GM19238 (cell line): ENCODE results near the gene ORMDL3.
"Not testable (repeated sequence)": the region's sequence is repeated elsewhere in the genome, so short reads cannot be mapped to it uniquely, and the experiment has no call there.

Source experiments
- DNase-seq: peaks from one replicate; pipeline ENCODE4 v3.0.0; 2011; ENCODE audit warnings: low spot score; ENCODE audit not compliant: insufficient read length

ORMDL3 gene

DNA sequence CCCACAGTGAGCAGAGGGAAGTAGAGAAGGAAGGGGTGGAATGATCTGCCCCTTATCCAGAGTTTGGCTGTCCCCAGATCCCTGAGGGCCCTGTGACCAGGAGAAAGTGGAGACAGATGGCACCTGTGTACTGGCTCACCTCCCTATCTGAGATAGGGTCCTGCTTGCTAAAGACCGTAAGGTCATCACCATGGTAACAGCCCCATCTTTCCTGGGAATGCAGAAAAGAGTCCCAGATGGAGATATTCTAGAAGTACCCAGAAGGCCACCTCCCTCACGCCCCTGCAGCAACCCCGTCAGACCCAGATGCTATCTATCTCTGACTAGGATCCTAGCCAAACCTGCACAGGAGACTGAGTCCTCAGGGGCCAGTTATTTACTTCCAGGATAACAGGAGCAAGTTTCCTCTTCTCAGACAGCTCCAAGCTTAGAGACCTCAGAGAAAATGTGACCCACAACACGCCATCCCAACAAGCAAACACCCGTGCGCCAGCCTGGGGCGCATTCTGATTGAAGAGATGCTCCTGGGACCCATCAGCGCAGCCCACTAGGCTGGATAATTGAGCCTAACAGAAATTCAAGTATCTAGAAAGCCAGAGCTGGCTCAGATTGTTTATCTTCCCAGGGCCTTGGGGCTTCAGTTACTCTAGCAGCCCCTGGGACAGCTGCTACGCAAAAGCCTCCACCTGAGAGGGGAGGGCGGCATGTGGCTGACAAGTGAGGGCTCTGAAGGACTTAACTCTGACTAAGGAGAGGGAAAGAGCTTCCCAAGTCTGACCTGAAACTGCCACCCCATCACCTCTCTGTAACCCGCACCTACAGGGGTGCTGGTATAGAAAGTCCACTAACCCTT lies 1.9 kb downstream of the ORMDL3 start:
- DNase-seq: no peak

DNA sequence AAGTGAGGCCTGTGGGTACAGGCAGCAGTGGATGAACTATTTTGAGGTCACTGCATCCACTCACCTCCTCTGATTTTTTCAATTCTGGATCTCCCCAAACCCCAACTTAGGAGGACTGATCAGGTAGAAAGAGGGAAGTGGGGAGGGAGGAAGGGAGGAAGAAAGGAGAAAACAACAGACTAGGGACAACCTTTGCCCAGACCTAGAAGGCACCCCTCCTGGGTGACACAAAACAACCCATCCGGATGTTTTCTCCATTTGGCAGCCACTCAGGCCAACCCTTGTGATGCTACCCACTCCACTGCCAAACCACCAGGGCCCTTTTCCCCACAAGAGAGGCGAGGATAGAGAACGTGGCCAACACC lies 2.7 kb downstream of the ORMDL3 start:
- DNase-seq: no peak

DNA sequence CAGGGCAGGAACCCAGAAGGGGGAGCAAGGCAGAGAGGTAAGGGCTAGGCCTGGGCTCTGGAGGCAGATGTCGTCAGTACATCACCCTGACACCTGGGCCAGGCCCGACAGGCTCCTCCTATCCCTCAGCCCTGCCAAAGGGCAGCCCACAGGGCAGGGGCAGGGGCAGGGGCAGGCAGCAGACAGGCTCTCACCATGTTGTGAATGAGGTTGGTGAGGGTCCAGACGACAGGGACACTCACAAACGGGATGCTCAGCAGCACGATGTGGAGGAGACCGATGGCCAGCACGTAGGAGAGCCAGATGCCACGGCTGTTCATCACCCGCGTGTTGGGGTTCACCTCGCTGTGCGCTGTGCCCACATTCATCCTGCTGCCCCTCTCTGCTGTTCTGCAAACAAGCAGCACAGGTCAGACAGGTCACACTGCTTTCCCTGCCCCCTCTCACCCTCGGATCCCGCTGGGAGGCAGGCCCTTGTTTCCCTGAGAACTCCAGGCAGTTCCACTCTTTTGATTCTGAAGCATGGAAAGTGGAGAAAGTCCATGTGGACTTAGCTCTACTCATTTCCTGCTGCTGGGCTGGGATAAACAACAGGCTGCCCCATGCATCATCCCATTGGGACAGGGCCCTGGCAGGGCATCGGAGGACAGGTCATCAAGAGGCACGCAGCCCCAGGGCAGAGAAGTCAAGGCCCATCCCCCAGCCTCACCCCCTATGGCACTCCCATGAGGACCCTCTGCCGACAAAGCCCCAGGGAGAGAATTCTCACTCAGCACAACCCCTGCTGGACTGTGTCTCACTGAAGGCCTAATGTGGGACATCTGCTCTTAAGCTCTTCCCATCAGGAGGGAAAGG lies 3.3 kb downstream of the ORMDL3 start:
- DNase-seq: no peak

DNA sequence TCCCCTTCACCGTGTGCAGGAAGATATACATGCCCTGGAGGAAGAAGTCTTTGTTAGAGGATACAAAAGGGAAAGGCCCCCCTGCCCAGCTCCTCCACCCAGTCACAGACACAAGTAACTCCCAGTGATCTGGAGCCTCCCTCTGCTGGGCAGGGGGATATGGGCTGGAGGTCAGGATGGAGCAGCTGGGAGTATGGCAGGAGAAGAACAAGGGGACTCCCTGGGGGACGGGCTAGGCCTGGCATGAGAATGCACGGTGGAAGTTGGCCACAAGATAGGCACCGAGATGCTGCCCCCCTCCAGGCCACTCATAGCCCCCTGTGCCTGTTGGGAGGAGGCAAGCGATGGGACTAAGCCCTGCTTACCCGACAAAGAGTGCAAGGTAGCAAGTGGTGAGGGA lies 4.2 kb downstream of the ORMDL3 start:
- DNase-seq: no peak

DNA sequence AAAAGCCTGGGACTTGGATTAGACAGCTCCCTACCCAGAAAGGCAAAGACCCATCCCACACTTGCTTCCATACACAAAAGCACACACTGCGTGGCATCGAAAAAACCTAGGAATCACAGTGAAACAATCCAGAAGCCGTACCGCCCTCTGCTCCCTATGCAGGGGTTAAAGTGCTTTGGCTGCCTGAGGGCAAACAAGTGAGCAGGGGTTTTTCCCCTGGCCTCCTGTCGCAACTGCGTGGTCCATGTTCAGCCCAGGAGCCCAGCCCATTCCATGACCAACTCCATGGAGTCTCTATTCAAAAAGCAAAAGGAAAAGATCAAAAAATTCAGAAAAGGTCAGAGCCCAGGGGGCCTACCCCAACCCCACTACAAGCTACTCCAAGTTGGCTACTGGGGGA lies 5.4 kb downstream of the ORMDL3 start:
- no peak for DNase-seq

DNA sequence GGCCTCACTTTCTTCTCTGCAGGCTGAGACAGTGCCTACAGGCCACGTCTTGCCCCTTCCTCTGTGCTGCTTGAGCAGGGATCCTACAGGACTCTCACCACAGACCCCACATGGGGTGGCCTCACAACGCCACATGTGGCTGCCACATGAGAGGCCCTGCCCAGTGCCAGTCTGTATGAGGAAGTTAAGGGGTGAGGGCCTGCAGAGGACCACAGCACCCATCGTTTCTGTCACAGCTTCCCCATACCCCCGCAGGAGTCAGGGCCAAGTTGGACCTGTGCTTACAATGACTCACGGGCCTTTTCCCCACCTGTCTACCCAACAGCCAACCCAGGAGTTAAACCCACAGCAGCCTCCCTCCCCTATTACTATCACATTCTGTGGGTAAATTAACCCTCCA lies 6.1 kb downstream of the ORMDL3 start:
- no peak for DNase-seq

DNA sequence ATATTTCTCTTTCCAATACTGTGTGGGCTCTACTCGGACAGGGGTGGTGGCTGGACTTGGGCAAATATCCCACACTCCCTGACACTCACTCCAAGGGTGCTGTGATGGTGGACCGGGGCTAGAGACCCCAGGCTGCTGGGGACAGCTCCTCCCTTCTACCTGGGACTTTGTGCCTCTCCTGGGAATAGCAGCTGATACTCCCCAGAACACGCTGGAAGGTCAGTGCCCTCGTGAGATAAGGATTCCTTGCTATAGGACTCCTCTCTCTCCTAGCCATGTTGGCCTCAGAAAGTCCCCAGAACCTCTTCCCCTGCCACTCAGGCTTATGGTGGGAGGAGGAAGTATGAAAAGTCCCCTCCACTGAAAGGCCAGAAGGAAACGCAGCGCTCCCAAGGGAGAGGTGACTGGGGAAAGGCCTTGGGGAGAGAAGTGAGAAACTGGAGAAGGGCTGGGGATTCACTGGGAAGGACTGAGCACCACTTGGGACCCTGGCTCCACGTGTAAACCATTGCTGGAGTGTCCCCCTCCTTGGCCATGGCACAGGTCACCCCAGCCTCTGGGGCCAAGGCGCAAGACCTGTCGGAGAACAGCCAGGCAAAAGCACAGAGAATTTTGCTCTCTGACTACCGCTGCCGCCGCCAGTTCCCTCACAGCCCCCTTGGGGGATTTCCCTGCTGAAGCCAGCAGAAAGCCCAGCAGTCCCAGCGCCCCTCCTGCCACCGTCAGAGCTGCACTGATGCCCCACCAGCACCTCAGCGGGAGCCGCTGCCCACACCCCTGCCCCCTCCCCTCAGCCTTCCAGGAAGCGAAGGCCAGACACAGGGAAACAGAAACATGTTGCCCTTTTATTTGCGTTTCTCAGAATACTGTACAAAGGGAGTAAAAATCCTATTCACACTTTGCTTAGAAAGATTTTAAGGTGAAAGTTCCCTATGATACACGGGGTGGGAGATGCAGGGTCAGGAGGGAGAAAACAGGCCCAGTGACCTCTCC lies 6.9 kb downstream of the ORMDL3 start:
- DNase-seq: no peak

DNA sequence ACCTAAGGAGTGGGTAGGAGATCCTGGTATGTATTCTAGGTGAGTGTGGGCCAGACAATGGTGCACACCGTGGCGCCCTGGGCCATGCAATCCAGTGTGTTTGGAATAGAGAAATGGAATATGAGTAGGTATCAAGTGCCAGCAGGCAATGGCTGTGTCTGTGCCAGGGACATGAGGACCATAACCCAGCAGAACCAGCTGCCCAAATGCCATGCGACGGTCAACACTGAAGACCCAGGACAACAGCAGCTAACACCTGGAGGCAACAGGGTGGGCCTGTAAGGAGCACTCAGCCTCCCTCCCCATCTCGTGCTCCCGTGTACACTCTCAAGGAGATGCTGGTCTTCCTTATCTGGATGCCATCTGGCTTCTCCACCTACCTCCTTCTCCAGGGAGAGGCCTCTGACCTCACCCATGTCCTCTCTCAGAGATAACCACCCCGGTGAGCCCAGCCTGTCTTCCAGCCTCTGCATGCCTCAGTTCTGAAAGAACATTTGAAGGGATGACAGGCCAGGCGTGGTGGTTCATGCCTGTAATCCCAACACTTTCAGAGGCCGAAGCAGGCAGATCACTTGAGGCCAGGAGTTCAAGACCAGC lies 8.2 kb downstream of the ORMDL3 start:
- no peak for DNase-seq

DNA sequence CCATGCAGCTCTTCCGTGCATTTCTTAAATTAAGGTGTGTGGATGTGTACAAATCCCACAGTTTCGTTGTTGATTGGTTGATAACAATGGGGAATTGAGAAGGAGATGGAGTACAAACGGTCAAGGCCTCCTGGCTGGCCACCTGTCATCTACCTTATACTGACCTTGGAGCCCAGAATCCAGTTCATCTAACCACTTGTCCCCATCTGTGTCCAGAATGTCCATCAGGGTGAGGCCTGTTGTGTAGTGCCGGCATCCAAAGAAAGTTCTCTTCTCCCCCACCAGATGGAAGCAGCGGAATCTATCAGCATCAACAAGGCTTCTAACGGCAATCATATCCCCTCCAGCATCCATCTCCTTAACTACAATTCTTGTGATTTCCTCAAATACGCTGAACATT lies 10.5 kb downstream of the ORMDL3 start:
- no peak for DNase-seq

DNA sequence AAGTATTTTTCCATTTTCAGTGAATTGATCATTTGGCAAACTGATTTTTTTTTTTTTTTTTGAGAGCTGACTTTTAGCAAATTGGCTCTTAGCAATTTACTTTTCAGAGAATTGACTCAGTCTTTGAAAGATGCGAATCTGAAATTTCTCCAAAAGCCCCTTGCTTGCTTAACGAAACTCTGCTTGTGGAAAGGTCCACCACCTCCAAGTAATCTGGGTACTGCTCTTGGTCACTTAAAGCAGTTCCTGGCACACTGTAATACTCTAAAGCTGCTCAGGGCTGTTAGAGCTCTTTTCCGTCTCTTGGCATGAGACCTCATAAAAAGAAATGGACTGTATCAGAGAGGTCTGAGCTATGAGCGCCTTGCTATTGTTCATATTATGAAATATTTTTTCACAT lies 11.8 kb downstream of the ORMDL3 start:
- no peak for DNase-seq

DNA sequence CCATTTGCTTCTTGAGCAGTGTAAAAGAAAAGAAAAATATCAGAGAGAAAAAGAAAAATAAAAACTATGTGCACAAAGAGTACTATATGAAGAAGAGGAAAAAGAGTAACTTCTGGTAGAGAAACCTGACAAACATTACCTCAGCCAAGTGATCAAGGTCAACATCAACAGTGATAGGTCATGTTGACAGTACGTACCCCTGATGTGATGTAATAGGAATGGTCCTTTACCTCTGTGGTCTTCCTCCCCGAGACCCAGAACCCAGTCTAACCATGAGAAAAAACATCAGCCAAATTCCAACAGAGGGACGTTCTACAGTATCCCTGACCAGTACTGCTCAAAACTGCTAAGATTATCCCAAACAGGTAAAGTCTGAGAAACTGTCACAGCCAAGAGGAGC lies 13.4 kb downstream of the ORMDL3 start:
- DNase-seq: no peak

DNA sequence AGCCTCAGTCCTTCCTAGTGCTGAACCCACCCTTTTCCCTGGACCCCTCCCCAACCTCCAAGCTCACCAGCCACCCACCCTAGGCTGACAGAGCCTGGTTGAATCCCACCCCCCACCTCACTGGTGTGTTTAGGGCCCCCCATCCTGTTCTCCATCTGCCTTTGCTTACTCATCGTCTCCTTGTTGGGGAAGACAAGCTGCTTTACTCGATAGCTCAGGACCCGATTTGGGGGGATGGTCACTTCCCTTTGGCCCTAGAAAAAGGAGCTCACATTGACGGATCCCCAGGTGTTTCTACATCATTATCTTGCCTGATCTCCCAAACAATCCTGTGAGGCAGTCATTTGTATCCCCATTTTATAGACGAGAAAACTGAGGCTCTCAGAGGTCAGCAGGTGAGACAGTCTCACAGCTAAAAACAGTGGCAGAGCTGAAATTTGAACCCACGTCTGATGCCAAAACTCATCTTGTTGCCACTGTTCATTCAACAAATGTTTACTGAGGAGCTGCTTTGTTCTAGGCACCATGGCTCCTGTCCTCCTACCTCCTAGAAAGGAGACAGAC lies 18.5 kb downstream of the ORMDL3 start:
- no peak for DNase-seq

DNA sequence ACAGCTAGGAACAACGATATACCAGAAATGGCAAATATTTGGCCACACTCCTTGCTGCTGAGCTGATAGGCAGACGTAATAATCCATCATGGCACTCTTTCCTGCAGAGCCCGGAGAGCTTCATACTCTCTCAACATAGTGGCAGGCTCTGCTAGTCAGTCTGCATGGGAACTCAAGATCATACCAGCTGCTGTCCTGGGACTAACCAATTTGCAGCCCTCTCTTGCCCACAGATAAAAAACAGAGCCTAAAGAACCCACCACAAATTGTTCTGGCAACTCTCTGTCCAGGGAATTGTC lies 22.5 kb downstream of the ORMDL3 start:
- DNase-seq: no peak

DNA sequence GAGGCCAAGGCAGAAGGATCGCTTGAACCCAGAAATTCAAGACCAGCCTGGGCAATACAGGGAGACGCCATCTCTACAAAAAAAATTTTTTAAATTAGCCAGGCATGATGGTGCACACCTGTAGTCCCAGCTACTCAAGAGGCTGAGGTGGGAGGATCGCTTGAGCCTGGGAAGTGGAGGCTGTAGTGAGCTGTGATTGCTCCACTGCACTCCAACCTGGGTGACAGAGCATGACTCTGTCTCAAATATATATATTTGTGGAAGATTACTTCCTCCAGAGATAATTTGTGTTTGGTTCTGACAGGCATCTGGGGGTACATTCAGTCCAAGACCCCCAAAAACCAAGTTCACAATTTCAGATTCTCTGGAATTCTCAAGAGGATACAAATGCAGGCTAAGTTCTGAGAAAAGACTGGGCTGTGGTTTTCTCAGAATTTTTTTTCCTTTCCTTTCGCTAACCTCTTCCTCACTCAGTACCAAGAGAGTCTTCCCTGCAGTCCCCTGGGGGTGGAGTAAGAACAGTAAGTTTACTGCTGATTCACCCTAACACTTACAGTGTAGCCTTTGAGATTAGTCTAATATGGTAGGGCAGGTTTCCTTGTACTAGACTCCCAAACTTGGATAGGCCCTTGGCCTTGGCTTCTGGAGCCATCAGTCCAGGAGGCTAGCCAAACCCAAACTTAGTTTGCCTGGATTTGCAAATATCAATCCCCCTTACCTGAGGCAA lies 24.1 kb downstream of the ORMDL3 start:
- DNase-seq: no peak

DNA sequence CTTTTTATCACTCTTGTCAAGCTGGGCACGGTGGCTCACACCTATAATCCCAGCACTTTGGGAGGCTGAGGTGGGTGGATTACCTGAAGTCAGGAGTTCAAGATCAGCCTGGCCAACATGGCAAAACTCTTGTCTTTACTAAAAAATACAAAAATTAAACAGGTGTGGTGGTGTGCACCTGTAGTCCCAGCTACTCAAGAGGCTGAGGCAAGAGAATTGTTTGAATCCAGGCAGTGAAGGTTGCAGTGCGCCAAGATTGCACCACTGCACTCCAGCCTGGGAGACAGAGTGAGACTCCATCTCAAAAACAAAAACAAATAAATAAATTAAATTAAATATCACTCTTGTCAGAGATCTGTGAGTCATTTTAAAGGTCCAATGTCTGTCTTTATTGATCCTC lies 25.4 kb downstream of the ORMDL3 start:
- DNase-seq: not testable (repeated sequence)

DNA sequence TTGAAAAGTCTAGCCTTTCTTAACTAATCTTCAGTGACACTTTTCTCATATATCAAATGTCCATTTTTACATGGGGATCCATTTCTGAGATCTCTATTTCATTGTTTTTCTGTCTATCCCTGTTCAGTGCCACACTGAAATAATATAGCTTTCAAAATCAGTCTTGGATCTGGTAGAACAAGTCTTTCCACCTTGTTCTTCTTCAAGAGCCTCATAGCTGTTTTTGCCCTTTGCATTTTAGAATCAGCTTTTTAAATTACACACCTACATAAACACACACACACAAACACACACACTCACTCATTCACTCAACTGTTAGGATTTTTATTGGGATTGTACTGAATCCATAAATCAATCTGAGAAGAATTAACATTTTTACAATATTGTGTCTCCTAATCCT lies 28.2 kb downstream of the ORMDL3 start:
- DNase-seq: no peak

DNA sequence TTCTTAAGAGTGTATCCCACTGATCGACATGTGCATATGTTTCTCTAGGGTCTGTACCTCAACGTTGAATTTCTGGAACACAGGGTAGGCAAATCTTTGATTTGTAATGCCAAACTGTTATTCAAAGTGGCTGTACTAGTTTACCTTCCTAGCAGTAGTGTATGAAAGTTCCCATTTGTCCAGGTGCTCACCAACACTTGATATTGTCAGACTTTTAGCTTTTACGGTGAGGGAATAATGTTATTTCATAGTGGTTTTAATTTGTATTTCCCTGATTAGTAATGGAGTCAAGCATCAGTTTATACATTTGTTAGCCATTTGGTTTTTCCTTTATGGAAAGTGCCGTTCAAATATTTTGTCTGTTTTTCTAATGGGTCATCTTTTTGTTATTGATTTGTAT lies 29.3 kb downstream of the ORMDL3 start:
- no peak for DNase-seq

DNA sequence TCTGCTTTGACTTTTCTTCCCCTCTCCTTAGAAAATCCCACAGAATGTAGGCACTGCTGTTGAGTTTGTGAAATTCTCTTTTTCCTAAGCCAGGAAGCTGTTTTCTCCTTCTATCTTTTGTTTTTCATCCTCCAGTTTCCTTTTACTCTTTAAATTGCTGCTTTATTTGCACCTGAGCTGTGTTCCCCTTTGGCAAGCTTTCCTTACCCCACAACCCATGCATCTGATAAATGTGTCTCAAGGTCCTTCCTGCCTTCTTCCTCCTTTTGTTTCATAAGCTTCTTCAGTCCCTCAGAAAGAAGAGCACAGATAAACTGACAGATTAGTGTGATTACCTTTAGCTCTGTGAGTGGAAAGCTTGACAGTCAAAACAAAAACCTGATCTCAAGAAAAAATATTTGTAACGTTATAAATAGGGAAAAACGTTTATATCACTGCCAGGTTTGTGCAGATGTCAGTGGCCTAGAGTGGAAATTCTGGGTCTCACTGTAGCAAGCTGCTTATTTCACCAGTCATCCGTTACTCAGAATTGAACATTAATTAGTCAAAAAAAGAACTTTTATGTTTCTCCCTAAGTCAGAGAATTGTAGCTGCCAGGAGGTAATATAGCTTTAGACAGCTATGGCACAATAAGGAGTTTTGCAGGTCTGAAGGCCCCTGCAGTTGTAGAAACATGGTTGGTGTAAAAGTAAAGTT lies 32.6 kb downstream of the ORMDL3 start:
- no peak for DNase-seq

DNA sequence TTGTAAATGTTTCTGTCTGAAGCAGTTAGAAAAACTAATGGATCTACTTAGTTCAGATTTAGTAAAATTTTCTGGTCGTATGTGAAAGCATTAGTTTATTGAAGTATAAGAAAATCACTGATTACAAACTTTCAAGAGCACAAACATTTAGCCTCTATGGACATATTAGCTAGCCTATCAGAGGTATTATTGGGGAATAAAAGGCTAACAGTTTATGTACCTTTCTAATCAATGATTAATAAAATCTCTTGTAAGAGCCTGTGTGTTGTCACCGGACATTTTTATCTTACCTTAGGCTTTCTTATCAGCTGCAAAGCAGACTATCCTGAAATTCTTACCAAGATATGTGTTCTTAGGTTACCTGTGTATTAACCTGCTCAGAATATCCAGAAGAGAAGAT lies 38.2 kb downstream of the ORMDL3 start:
- DNase-seq: no peak

DNA sequence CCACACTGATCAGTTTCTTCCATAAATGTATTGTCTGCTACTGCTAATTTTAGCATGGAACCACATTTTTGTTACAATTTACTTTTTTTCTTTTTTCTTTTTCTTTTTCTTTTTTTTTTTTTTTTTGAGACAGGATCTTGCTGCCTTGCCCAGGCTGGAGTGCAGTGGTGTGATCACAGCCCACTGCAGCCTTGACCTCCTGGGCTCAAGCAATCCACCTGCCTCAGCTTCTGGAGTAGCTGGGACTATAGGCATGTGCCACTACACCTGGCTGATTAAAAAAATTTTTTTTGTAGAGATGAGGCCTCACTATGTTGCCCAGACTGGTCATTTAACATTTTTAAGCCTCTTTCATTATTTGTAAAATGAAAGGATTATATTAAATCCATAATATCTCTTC lies 40.3 kb downstream of the ORMDL3 start:
- no peak for DNase-seq
